CD14-positive monocyte (primary cell): ENCODE measurements around the gene CCND3. TPM values are rescaled to one million over a fixed set of nuclear protein-coding genes. Genes with fewer than 3 reads are reported as not detected.

Experiments used
- DNase-seq, 3 donors: peaks; one replicate each; pipeline ENCODE4 v3.0.0-alpha.2; 2011 to 2022
- H2AFZ ChIP-seq: 2 replicates; pipeline ENCODE4 v1.6.0; 2012; ENCODE audit warnings: mild to moderate bottlenecking, low read depth, low read length, inconsistent platforms; ENCODE audit not compliant: insufficient read depth, poor library complexity, severe bottlenecking
- H3K27ac ChIP-seq, 2 donors: 1 replicate in 1 of 2; 2 replicates in 1 of 2; pipeline ENCODE4 v1.5.1; 2012 to 2013; ENCODE audit warnings: low read length in 2 of 2, control low read depth in 1 of 2, inconsistent platforms in 1 of 2, low read depth in 1 of 2, mild to moderate bottlenecking in 1 of 2
- H3K27me3 ChIP-seq, 2 donors: one replicate each; pipeline versions ENCODE4 v1.6.0 to v1.6.1; 2011 to 2013; ENCODE audit warnings: low read length in 2 of 2; ENCODE audit not compliant: control insufficient read depth in 2 of 2, insufficient read depth in 2 of 2
- H3K36me3 ChIP-seq, 2 donors: replicated peaks in 1 of 2; 1 replicate in 1 of 2; 2 replicates in 1 of 2; pipeline versions ENCODE4 v1.5.1 to v1.6.1; 2012 to 2013; ENCODE audit warnings: low read length in 2 of 2, control low read depth in 1 of 2, inconsistent platforms in 1 of 2, mild to moderate bottlenecking in 1 of 2; ENCODE audit not compliant: insufficient read depth in 2 of 2, control insufficient read depth in 1 of 2
- H3K4me1 ChIP-seq, 2 donors: 1 replicate in 1 of 2; 2 replicates in 1 of 2; pipeline versions ENCODE4 v1.5.1 to v1.6.1; 2012 to 2013; ENCODE audit warnings: low read length in 2 of 2, control low read depth in 1 of 2, inconsistent platforms in 1 of 2, mild to moderate bottlenecking in 1 of 2, moderate library complexity in 1 of 2; ENCODE audit not compliant: insufficient read depth in 2 of 2, control insufficient read depth in 1 of 2
- H3K4me2 ChIP-seq: replicated peaks from 2 replicates; pipeline ENCODE3; 2012; ENCODE audit warnings: low read length, moderate library complexity, mild to moderate bottlenecking; ENCODE audit not compliant: poor library complexity, severe bottlenecking; ENCODE audit errors: extremely low read depth
- H3K4me3 ChIP-seq, 3 experiments: fragments of 200-600 bp in 1 of 3; sonication (generic) in 1 of 3; replicated peaks in 1 of 3; 1 replicate in 2 of 3; 2 replicates in 1 of 3; pipeline ENCODE4 v1.5.1; 2011 to 2013; ENCODE audit warnings: low read length in 3 of 3, mild to moderate bottlenecking in 3 of 3, control low read depth in 2 of 3, low read depth in 2 of 3, inconsistent platforms in 1 of 3, moderate library complexity in 1 of 3
- H3K79me2 ChIP-seq: 2 replicates; pipeline ENCODE4 v1.6.0; 2012; ENCODE audit warnings: mild to moderate bottlenecking, control low read depth, inconsistent platforms, low read length, moderate library complexity; ENCODE audit not compliant: insufficient read depth
- H3K9ac ChIP-seq: 2 replicates; pipeline ENCODE4 v1.6.0; 2017; ENCODE audit warnings: low read length, mild to moderate bottlenecking; ENCODE audit not compliant: insufficient read depth, poor library complexity, severe bottlenecking
- H3K9me3 ChIP-seq, 2 donors: replicated peaks in 1 of 2; 1 replicate in 1 of 2; 2 replicates in 1 of 2; pipeline versions ENCODE4 v1.5.1 to v1.6.1; 2012 to 2013; ENCODE audit warnings: low read length in 2 of 2, control low read depth in 1 of 2; ENCODE audit not compliant: control insufficient read depth in 1 of 2, insufficient read depth in 1 of 2
- H4K20me1 ChIP-seq: 2 replicates; pipeline ENCODE4 v1.6.0; 2012; ENCODE audit warnings: mild to moderate bottlenecking, low read length, control low read depth, moderate library complexity; ENCODE audit not compliant: insufficient read depth
- H3K27ac Mint-ChIP-seq, 7 donors: one replicate each; pipeline ENCODE4 v1.8.0; 2020; ENCODE audit warnings: mild to moderate bottlenecking in 7 of 7, mixed read lengths in 7 of 7, moderate library complexity in 6 of 7, inconsistent platforms in 2 of 7
- H3K27me3 Mint-ChIP-seq, 3 donors: one replicate each; pipeline ENCODE4 v1.8.0; 2021 to 2022; ENCODE audit warnings: low read depth in 3 of 3, mild to moderate bottlenecking in 3 of 3, mixed read lengths in 3 of 3, moderate library complexity in 3 of 3, inconsistent platforms in 1 of 3
- H3K36me3 Mint-ChIP-seq, 2 donors: one replicate each; pipeline ENCODE4 v1.8.0; 2020; ENCODE audit warnings: mixed read lengths in 2 of 2, inconsistent platforms in 1 of 2, mild to moderate bottlenecking in 1 of 2
- H3K4me1 Mint-ChIP-seq: one replicate; pipeline ENCODE4 v1.8.0; 2020; ENCODE audit warnings: mild to moderate bottlenecking, mixed read lengths
- H3K4me3 Mint-ChIP-seq, 2 donors: one replicate each; pipeline ENCODE4 v1.8.0; 2020; ENCODE audit warnings: mild to moderate bottlenecking in 2 of 2, mixed read lengths in 2 of 2, moderate library complexity in 1 of 2
- H3K9me3 Mint-ChIP-seq, 7 donors: one replicate each; pipeline ENCODE4 v1.8.0; 2020 to 2022; ENCODE audit warnings: mixed read lengths in 7 of 7, mild to moderate bottlenecking in 6 of 7, moderate library complexity in 6 of 7, inconsistent platforms in 2 of 7
- WGBS: methylation state at CpG from one replicate; pipeline ENCODE4 v1.1.5; 2013; ENCODE audit warnings: missing lambda C conversion rate; ENCODE audit not compliant: insufficient coverage; 5-methylcytosine and 5-hydroxymethylcytosine counted together
- intact Hi-C, 2 donors: fragments of 100-400 bp; cut with micrococcal nuclease; formaldehyde crosslinking; loops; one replicate each; pipeline versions ENCODE4 v1.15.0 to v1.15.1; 2023
- polyA plus RNA-seq, 3 donors: library from polyadenylated mRNA; depleted of rRNA in 1 of 3; unstranded in 2 of 3; stranded (reverse) in 1 of 3; fragments of 300-500 nt in 2 of 3; fragments of >200 nt in 1 of 3; fragmentation: Illumina TruSeq in 2 of 3; gene quantifications; 1 replicate in 2 of 3; 2 replicates in 1 of 3; pipeline ENCODE4 v1.2.3, GENCODE V29; 2012 to 2021
- TF ChIP-seq, protein P1 (sequence below): fragments of 200-600 bp; IDR thresholded peaks from one replicate; pipeline ENCODE4 v1.8.0; 2022; ENCODE audit warnings: antibody characterized with exemption, mild to moderate bottlenecking

CCND3 gene
- polyA plus RNA-seq, 3 donors = 166 to 273 (median 259) TPM

DNA sequence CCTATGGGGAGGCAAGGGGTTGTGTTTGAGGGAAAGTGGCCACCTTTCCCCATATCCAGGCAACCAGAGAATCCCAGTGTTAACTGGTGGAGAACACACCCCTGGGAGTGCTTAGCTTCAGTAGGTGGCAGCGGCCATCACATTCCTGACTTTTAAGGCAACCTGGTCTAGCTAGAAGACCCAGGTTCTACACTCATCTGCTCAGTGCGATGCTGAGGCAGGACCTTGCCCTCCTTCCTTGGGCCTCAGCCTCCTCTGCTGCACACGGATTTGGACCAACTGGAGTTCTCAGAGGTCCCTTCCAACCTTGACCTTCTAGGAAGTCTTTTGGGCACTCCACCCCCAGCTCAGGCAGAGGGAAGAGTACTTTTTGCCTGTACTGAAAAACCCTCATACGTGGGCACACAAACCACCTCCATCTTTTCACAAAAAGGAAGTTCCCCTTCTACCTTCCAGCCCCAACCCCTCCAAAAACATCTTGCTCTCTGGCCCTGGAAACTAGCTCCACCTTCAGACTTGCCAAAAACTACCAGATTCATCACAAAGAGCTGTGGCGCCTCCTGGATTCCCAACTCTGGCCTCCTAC, 2.9 kb downstream of the CCND3 start:
- 29% methylated on average over 5 of the region's 5 CpGs for whole genome bisulfite sequencing
- peaks cover 33 to 58% of the 10 kb centered on the region in 2 donors for H3K36me3 Mint-ChIP-seq
- TF ChIP-seq, protein P1, sequence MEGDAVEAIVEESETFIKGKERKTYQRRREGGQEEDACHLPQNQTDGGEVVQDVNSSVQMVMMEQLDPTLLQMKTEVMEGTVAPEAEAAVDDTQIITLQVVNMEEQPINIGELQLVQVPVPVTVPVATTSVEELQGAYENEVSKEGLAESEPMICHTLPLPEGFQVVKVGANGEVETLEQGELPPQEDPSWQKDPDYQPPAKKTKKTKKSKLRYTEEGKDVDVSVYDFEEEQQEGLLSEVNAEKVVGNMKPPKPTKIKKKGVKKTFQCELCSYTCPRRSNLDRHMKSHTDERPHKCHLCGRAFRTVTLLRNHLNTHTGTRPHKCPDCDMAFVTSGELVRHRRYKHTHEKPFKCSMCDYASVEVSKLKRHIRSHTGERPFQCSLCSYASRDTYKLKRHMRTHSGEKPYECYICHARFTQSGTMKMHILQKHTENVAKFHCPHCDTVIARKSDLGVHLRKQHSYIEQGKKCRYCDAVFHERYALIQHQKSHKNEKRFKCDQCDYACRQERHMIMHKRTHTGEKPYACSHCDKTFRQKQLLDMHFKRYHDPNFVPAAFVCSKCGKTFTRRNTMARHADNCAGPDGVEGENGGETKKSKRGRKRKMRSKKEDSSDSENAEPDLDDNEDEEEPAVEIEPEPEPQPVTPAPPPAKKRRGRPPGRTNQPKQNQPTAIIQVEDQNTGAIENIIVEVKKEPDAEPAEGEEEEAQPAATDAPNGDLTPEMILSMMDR = no peak
- Histone ChIP-seq H3K27me3 (no peaks in the 10 kb centered on the region), H2AFZ (no peak overlapping the region), H3K4me3 (peak overlapping the region; percentile 84 to 97 (median 84)), H3K9me3 (no peaks in the 10 kb centered on the region), H3K36me3 (peaks cover 34 to 38% of the 10 kb centered on the region in 2 donors), H3K9ac (peak overlapping the region; percentile 77), H3K4me1 (peaks cover 71 to 84% of the 10 kb centered on the region in 2 donors), H3K4me2 (peak overlapping the region; percentile 98), H4K20me1 (peaks cover 75% of the 10 kb centered on the region), H3K79me2 (peaks cover 91% of the 10 kb centered on the region), H3K27ac (peak overlapping the region; percentile 80 to 81)
- H3K4me1 Mint-ChIP-seq = peaks cover 76% of the 10 kb centered on the region
- peaks cover 0 to 2% (median 0%) of the 10 kb centered on the region in 3 donors for H3K27me3 Mint-ChIP-seq
- no peak for DNase-seq
- H3K27ac Mint-ChIP-seq = peak overlapping the region; percentile 90 to 99 (median 98)
- intact Hi-C loops = loop anchor here (2.0 to 5.0 kb wide), 5 partner anchors 32 to 109 kb away; no protein-coding TSS in a partner anchor
- peak overlapping the region; percentile 95 to 97 for H3K4me3 Mint-ChIP-seq
- no peaks in the 10 kb centered on the region for H3K9me3 Mint-ChIP-seq

DNA sequence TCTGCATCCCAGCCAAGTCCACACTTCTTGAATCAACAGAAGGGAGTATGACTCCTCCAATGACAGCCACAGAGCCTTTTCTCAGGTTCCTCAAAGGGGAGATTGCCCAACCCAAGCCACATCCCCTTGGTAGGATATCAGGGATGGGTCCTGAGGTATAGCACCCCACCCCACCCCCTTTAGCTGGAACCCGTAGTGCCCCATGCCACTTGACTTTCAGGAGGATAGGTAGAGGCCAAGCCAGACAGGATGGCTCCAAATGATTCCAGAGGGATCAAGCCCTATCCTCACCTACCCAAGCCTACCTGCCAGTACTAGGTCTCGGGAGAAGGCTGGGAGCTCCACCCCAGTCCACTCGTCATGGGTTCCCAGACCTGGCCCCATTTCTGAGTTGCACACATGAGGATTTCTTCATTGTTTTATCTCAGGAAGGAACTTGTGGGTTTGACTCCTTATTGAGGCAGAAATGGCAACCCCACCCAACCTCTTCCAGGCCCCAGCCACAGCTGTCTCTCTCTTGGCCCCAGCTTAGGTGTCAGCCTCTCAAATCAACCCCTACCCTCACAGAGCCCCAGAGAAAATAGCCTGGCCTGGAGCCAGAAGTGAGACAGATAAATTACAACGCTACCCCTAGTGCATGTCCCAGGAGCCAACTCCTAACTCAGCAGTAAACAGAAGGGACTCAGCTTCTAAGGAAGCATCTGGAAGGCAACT, 3.6 kb downstream of the CCND3 start:
- H3K36me3 Mint-ChIP-seq = peaks cover 36 to 65% of the 10 kb centered on the region in 2 donors
- H3K27me3 Mint-ChIP-seq = peaks cover 0 to 2% (median 0%) of the 10 kb centered on the region in 3 donors
- H3K9me3 Mint-ChIP-seq = no peaks in the 10 kb centered on the region
- H3K9ac ChIP-seq = peak overlapping the region; percentile 51
- DNase-seq = peak; percentile 66 to 84 (median 76)
- WGBS = 0% methylated on average over 1 of the region's 4 CpGs
- H3K9me3 ChIP-seq = no peaks in the 10 kb centered on the region
- H3K4me3 ChIP-seq = peak overlapping the region; percentile 84 to 97 (median 84)
- peaks cover 37 to 44% of the 10 kb centered on the region in 2 donors for H3K36me3 ChIP-seq
- H3K4me3 Mint-ChIP-seq = peak overlapping the region; percentile 95 to 97
- H2AFZ ChIP-seq = no peak overlapping the region
- intact Hi-C loops = loop anchor here (2.0 to 5.0 kb wide), 5 partner anchors 33 to 109 kb away; no protein-coding TSS in a partner anchor
- H3K79me2 ChIP-seq = peaks cover 85% of the 10 kb centered on the region
- no peaks in the 10 kb centered on the region for H3K27me3 ChIP-seq
- peak overlapping the region; percentile 90 to 99 (median 98) for H3K27ac Mint-ChIP-seq
- peaks cover 71 to 77% of the 10 kb centered on the region in 2 donors for H3K4me1 ChIP-seq
- peak overlapping the region; percentile 80 to 81 for H3K27ac ChIP-seq
- peak overlapping the region; percentile 98 for H3K4me2 ChIP-seq
- H3K4me1 Mint-ChIP-seq = peaks cover 73% of the 10 kb centered on the region
- H4K20me1 ChIP-seq = peaks cover 82% of the 10 kb centered on the region
- TF ChIP-seq, protein P1 = no peak
